Motor neuron (in vitro differentiated cells): Measurements from ENCODE around the gene RTN4RL1. TPM values are rescaled to one million over a fixed set of nuclear protein-coding genes. Genes with fewer than 3 reads are reported as not detected.

Source experiments
- ATAC-seq, 8 experiments: fragments of 200-7000 bp; cut with Tn5 transposase; replicated peaks in 6 of 8; 2 replicates each; pipeline ENCODE4 v1.8.0; 2021; ENCODE audit warnings: mild to moderate bottlenecking in 8 of 8, moderate library complexity in 8 of 8
- H3K27ac ChIP-seq, 2 donors: fragments of 250-450 bp; sonication (Bioruptor Pico); 2 replicates each; pipeline ENCODE4 v1.9.0; 2021; ENCODE audit warnings: antibody characterized with exemption in 2 of 2, mild to moderate bottlenecking in 2 of 2, moderate library complexity in 1 of 2
- H3K4me1 ChIP-seq, 2 donors: fragments of 250-450 bp; sonication (Bioruptor Pico); replicated peaks in 1 of 2; 2 replicates each; pipeline ENCODE4 v1.6.1; 2021; ENCODE audit warnings: antibody characterized with exemption in 2 of 2, mild to moderate bottlenecking in 2 of 2, moderate library complexity in 1 of 2
- H3K4me3 ChIP-seq, 5 donors: fragments of 250-450 bp; sonication (Bioruptor Pico); 2 replicates each; pipeline ENCODE4 v1.9.0; 2021; ENCODE audit warnings: antibody characterized with exemption in 5 of 5, mild to moderate bottlenecking in 5 of 5, moderate library complexity in 4 of 5
- WGBS, 10 experiments: fragments of 450-650 bp; shearing (Covaris generic); methylation state at CpG; one replicate each; pipeline ENCODE4 v1.0.0; 2022; 5-methylcytosine and 5-hydroxymethylcytosine counted together
- in situ Hi-C, 9 experiments: fragments of 400-800 bp; cut with MboI; loops; one replicate each; pipeline ENCODE4 v1.15.0; 2021; ENCODE audit warnings: low sequenced_read_pairs in 9 of 9, low pct_unique_long_range_greater_than_20kb in 2 of 9; ENCODE audit not compliant: unreplicated experiment in 9 of 9
- total RNA-seq, 8 experiments: library from RNA; unstranded; fragments of 300-600 nt; gene quantifications; 2 replicates each; pipeline versions ENCODE4 v1.2.3 to v1.2.4, GENCODE V29; 2022

The RTN4RL1 gene
- total RNA-seq, 8 experiments from 2014 or later: 0.41 to 3.6 (median 1.6) TPM

DNA sequence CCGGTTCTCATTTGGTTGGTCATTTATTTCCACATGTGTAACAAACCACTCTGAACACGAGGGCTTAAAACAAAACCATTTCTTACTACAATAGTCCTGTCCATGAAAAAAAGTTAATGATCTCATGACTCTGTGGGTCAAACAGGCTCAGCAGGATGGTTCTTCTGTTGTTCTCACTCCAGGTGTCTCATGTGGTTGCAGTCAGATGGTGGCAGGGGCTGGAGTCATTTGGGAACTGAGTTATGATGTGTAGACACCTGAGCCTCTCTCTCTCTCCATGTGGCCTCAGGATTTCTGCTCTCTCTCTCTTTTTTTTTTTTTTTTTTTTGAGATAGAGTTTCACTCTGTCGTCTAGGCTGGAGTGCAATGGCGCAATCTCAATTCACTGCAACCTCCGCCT is 55.4 kb downstream of the RTN4RL1 start:
- no peak for ATAC-seq
- Histone ChIP-seq H3K27ac (no peak overlapping the region), H3K4me3 (no peak overlapping the region), H3K4me1 (peaks cover 30 to 40% of the 10 kb centered on the region in 2 donors)
- in situ Hi-C loops: no loop called here
- 40 to 100% (median 65%) methylated on average over 1 to 5 of the region's 5 CpGs; no CpG with 5 or more reads in 4 of the 10 experiments for WGBS, 10 experiments

DNA sequence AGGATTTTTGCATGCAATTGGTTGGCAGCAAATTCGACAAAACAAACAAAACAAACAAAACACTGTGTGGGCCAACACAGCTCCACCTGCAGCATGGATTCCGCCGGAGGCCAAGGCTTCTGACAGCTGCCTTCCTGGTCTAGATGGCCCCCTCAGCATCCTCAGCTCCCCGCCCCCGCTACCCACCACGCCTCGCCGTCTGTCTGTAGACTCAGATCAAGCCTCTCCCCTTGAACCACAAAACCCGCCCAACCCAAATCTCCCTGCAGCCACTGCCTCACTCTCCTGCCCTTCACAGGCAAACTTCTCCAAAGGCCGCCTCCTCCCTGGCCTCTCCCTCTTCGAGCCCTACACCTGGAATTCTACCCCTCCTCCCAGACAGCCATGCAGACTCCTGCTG is 57.9 kb downstream of the RTN4RL1 start:
- ATAC-seq: peak in 2 of 8 experiments; percentile 21 to 22
- in situ Hi-C loops: no loop called here
- Histone ChIP-seq H3K4me3 (no peak overlapping the region), H3K27ac (no peak overlapping the region), H3K4me1 (peaks cover 25 to 33% of the 10 kb centered on the region in 2 donors)
- 0 to 72% (median 40%) methylated on average over 1 to 5 of the region's 11 CpGs; no CpG with 5 or more reads in 5 of the 10 experiments for WGBS, 10 experiments

DNA sequence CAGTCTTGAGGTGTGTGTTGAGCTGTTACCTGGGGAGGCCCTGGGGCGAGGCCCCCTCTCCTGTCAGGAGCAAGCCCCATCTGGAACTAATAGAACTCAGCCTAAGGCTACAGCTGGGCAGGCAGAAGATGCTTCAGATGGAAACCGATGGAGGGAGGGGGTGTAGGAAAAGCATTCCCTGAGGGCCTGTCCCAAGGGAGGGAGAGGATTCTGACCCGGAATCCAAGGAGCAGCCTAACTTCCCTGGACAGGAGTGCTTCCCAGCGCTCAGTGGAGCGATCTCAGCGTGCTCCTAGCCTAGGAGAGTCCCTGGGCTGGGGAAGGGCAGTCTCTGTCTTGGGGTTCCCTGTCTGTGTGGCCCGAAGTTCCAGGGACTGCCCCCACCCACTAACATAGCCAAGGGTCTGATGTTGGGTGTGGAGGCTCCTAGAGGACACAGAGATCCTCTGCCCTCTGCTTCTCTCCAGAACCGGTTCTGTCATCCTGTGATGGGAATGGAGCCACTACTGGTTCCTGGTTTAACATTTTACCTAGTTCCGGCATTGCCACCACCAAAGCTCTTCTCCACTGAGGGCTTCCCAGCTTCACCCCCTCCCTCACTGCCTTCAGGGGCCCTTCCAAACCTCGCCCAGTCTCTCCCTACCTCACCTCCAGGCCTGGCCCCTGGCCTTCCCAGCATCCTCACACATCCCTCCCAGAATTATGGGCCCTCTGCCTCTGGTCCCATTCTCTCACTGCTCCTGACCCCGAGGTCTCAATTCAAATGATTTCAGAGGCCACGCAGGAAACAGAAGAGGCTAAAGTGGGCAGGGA is 58.7 kb downstream of the RTN4RL1 start:
- ATAC-seq: peak in 7 of 8 experiments; percentile 24 to 82 (median 32)
- in situ Hi-C loops: no loop called here

DNA sequence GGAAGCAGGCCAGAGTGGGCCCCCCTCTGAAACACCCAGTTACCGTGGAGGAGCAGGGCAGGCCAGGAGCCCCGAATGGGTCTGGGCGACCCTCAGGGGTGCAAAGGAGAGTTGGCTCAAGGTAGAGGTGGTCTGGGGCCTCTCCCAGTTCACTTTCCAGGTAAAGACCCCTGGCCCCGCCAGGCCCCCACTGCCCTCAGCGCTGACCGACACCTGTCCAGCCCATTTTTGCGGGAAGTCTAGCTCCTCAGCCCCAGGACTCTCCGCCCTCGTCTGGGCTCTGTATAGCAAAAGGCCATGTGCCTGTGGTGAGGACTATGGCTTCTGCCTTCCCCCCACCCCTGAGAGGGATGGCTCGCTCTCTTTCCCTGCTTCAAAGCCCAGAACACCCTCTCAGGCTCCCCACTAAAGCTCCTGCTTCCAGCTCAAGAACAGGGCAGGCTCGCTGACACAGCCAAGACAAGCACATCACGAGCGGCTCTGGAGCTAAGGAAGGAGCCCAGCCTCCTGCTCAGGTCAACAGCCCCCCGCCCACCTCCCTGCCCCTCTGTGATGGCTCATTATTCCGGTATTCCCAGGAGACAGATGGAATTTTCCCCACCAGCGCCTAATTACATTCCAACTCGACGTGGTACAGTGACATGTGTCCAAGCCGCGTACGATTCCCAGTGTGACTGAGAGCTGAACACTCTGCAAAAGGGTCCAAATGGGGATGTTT is 59.4 kb downstream of the RTN4RL1 start:
- in situ Hi-C loops: no loop called here
- Histone ChIP-seq H3K4me3 (no peak overlapping the region), H3K4me1 (peaks cover 29 to 40% of the 10 kb centered on the region in 2 donors), H3K27ac (peak overlapping the region in 1 of 2 donors; percentile 70)
- WGBS, 10 experiments: 35 to 93% (median 62%) methylated on average over 2 to 7 of the region's 21 CpGs; no CpG with 5 or more reads in 6 of the 10 experiments
- ATAC-seq: peak in 7 of 8 experiments; percentile 50 to 87 (median 83)

More for the DNA sequence above, 58.7 kb downstream of the RTN4RL1 start:
- Histone ChIP-seq H3K27ac (peak overlapping the region in 1 of 2 donors; percentile 54), H3K4me3 (no peak overlapping the region), H3K4me1 (peaks cover 25 to 32% of the 10 kb centered on the region in 2 donors)
- 0 to 72% (median 49%) methylated on average over 1 to 8 of the region's 12 CpGs; no CpG with 5 or more reads in 3 of the 10 experiments for WGBS, 10 experiments

DNA sequence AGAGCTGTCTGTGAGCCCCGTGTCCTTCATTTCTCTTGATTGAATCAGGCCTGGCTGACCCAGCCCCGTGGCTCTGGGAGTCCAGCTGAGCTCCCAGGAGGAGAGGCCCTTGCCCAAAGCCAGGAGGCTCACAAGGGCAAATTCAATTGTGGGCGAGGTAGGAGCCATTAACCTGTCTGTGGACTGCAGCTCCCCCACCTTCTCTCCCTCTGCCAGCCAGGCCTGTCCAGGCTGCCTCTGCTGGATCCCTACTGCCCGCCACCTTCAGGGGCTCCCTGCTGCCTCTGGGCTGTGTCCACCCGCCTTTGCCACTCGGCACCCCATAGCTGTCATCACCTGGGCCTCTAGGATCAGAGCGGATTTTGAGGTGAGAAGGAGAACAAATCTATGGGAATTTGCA is 61.9 kb downstream of the RTN4RL1 start:
- Histone ChIP-seq H3K4me3 (no peak overlapping the region), H3K4me1 (peaks cover 47 to 55% of the 10 kb centered on the region in 2 donors), H3K27ac (no peak overlapping the region)
- in situ Hi-C loops: no loop called here
- 60 to 100% (median 80%) methylated on average over 1 to 6 of the region's 7 CpGs; no CpG with 5 or more reads in 4 of the 10 experiments for WGBS, 10 experiments
- no peak for ATAC-seq

DNA sequence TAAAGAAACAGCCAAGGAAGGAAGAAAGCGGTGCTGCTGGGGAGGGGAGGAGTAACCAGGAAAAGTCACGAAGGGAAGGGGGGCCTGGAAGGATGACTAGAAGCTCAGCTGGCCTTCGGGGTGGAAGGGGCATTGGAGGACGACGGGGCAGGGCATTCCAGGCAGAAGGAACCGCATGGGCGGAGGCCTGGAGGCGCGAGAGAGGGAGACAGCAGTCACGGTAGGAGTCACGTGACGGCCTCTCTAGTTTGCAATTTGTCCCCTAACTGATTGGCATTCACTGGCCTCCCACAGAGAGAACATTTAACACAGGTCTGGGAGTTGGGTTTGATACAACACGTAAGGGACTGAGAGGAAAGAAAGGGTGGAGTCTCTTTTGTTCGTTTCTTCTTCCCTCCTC is 63.9 kb downstream of the RTN4RL1 start:
- ATAC-seq: peak in 5 of 8 experiments; percentile 3 to 70 (median 59)
- in situ Hi-C loops: no loop called here
- 29 to 90% (median 59%) methylated on average over 1 to 4 of the region's 14 CpGs; no CpG with 5 or more reads in 4 of the 10 experiments for WGBS, 10 experiments
- H3K4me1 ChIP-seq: peaks cover 36 to 40% of the 10 kb centered on the region in 2 donors
- H3K4me3 ChIP-seq: no peak overlapping the region
- H3K27ac ChIP-seq: peak overlapping the region in 1 of 2 donors; percentile 5

DNA sequence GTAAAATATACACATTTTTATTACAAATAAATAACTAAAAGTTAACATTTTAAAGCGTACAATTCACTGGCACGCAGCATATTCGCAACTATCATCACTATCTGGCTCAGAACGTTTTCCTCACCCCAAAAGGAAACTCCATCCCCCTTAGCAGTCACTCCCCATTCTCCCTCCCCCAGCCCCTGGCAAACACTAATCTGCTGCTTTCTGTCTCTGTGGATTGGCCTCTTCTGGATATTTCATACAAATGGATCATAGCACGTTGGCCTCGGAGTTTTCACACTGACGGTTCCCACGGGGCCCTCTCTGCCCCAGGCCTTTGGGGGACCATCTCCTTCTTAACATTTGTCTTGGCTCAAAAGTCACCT is 64.6 kb downstream of the RTN4RL1 start:
- H3K27ac ChIP-seq: peak overlapping the region in 1 of 2 donors; percentile 5
- peak in 6 of 8 experiments; percentile 16 to 40 (median 25) for ATAC-seq
- no peak overlapping the region for H3K4me3 ChIP-seq
- H3K4me1 ChIP-seq: peaks cover 31 to 34% of the 10 kb centered on the region in 2 donors
- in situ Hi-C loops: no loop called here
- WGBS, 10 experiments: 37 to 80% (median 60%) methylated on average over 1 to 4 of the region's 8 CpGs; no CpG with 5 or more reads in 4 of the 10 experiments

DNA sequence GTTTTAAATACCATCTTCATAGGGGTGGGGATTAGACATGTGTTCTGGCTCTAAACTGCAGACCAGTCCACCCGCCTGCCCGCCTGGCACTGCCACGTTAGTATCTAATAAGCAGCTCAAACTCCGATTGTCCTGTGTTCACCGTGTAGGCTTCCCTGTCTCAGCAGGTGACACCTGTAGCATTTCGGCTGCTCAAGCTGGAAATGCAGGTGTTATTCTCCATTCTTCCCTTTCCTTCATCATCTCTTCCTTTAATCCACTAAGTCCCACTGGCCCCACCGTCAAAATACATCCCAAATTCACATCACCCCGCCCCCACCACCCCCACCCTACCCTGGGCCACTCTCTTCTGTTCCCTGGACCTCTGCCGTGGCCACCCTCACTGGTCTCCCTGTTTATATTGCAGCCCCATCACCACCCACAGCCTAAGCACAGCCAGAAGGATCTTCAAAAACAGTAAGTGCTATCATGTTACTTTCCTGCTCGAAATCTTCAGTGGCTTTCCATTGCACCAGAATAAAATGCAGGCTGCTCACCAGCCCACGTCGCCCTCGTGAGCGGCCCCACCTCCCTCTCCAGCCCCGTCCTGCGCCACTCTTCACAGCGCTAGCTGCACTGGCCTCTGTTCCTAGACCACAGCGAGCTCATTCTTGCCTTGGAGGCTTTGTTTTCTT is 65.1 kb downstream of the RTN4RL1 start:
- Histone ChIP-seq H3K4me3 (no peak overlapping the region), H3K27ac (no peak overlapping the region), H3K4me1 (peaks cover 25 to 28% of the 10 kb centered on the region in 2 donors)
- in situ Hi-C loops: no loop called here
- WGBS, 10 experiments: 10 to 63% (median 53%) methylated on average over 3 to 7 of the region's 18 CpGs; no CpG with 5 or more reads in 4 of the 10 experiments
- peak in 7 of 8 experiments; percentile 52 to 77 (median 66) for ATAC-seq

DNA sequence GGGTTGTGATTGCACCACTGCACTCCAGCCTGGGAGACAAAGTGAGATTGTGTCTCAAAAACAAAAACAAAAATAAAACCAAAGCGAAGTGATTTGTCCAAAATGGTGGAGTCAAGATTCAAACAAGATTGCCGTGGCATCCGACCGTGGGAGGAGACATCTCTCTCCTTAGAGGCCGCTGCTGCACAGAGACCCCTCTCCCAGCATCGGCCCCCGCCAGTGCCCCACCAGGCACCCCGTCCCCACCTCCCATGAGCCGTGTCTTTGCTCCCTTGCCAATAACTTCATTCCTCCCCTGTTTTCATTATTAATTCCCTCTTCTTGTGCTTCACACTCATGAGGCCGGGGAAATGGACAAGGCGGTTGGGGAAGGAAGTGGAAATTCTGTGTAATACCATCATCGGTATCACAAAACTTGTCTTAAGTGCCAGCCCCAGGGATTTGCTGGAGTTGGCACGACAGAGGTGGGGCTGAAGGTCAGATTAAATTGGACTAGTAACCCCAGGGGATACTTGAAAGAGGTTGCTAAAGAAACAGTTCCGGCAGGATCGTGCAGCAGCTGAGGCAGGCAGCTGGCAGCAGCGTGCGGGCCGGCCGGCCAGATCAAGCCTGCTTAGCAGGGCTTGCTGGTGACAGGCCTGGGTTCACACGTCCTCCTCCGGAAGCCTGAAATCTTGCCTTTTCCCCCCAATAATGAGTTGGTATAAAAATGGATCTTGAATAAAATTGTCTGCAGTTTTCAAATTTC is 66.8 kb downstream of the RTN4RL1 start:
- Histone ChIP-seq H3K27ac (peak overlapping the region in 1 of 2 donors; percentile 15), H3K4me3 (no peak overlapping the region), H3K4me1 (peaks cover 23 to 26% of the 10 kb centered on the region in 2 donors)
- ATAC-seq: peak in 3 of 8 experiments; percentile 28 to 51 (median 30)
- in situ Hi-C loops: no loop called here
- 42 to 91% (median 69%) methylated on average over 1 to 13 of the region's 21 CpGs; no CpG with 5 or more reads in 3 of the 10 experiments for WGBS, 10 experiments

DNA sequence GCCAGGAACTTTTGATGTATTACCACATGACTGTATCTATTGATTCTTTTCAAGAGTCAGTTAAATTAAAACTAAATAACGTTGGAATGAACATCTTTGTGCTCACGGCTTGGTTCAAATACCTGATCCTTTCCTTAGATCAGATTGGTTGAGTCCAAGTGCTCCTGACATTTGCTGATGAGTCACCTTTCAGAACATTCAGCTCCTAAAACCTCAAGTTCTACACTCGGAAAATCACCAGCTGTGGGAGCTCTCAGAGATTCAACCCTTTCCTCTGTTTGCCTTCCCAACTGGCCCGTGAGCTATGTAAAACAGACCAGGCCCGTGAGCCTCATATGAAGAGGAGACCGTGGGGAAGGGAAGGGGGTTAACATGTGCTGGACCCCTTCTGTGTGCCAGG is 68.1 kb downstream of the RTN4RL1 start:
- in situ Hi-C loops: no loop called here
- no peak for ATAC-seq
- Histone ChIP-seq H3K4me1 (peaks cover 23 to 26% of the 10 kb centered on the region in 2 donors), H3K4me3 (no peak overlapping the region), H3K27ac (no peak overlapping the region)
- WGBS, 10 experiments: 40 to 73% (median 63%) methylated on average over 1 to 5 of the region's 6 CpGs; no CpG with 5 or more reads in 3 of the 10 experiments

DNA sequence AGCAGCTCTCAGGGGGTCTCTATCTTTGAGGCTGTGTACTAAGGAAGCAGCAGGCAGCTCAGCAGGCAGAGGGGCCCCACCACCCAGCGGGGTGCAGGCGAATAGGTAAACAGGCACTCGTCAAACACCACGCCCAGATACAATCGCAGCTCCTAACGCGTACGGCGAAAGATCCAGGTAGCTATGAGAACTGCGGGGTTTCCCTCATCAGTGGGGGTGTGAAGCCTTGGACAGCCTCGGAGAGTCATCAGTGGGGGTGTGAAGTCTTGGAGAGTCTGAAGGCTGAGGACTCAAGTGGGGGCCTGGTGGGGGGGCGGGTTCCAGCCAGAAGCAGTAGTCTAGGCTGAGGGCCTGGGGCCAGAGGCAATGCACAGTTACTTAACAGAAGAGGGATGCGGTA is 69.0 kb downstream of the RTN4RL1 start:
- Histone ChIP-seq H3K27ac (no peak overlapping the region), H3K4me3 (no peak overlapping the region), H3K4me1 (peaks cover 22 to 23% of the 10 kb centered on the region in 2 donors)
- ATAC-seq: no peak
- WGBS, 10 experiments: 27 to 100% (median 70%) methylated on average over 1 to 5 of the region's 13 CpGs; no CpG with 5 or more reads in 5 of the 10 experiments
- in situ Hi-C loops: no loop called here

DNA sequence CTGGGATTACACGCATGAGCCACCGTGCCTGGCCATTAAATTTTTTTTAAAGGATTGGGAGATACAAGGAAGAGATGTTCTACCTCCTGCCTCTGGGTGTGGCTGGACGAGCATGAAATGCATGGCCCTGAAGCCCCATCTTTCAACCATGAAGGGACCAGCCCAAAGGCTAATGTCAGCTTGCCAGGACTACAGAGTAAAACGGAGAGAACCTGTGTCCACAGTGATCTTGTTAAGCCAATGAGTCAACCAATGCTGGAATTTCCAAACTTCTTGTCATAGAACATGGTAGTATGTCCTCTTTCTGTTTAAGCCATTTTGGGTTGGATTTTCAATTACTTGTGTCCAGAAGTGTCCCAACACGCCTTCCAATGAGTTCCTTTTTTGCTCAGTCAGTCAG is 71.3 kb downstream of the RTN4RL1 start:
- H3K4me3 ChIP-seq: no peak overlapping the region
- peaks cover 7 to 8% of the 10 kb centered on the region in 2 donors for H3K4me1 ChIP-seq
- in situ Hi-C loops: no loop called here
- 12 to 100% (median 80%) methylated on average over 1 to 5 of the region's 5 CpGs for WGBS, 10 experiments
- peak in 2 of 8 experiments; percentile 67 to 77 for ATAC-seq
- H3K27ac ChIP-seq: no peak overlapping the region
